ENCODE measurements around the gene PRDM13. TPM values are rescaled to one million over a fixed set of nuclear protein-coding genes. Genes with fewer than 3 reads are reported as not detected.

The PRDM13 gene
- polyA plus RNA-seq, 1 donor (not counting 4 experiments of a cell fraction or from before 2014, with no cell fraction given) = not detected

DNA sequence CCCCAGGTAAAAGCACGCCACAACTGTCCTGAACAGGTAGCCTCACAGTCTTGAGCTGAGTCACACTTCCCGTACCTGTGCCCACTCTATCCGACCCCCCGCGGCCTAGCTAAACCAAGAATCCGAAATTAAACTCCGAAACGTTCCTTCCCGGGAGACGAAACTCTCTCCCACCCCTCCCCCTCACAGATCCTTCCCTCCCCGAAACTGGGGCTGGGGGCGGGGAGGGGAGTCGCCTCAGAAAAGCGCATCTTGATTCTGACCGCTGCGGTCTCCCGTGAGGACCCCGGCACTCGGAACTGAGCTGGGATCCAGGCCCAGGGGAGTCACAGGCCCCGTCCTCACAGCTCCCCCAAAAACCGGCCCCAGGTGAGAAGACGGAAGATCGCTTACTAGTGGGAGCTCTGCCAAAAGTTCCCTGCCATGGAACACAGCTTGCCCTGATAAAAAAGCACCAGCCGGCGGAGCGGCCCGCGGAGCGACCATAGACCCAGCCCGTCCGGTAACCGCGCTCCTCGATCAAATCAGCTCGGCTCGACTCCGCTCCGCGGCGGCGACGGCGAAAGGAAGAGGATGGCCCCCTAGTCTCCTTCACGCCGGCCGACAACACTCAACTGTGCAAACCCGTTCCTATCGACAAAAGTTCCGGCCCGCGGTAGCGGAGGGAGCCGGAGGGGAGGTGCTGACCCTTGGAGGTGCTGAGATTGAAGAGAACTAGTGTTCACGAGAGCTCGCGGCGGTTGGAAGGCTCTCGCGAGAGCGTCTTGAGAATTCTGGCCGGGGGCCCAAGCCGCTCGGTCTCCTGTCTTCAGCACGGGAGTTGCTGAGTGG, 38.3 kb upstream of the PRDM13 start, which contains the start of gene CCNC:
Gene CCNC (minus strand): TSS at position 558 of the 831 bp plus-strand sequence. CDS start 133 bp downstream, at position 425.
- H3K4me3 ChIP-seq (ENCODE audit: control insufficient read depth in 2 of 3, extremely low read depth in 1 of 3, insufficient read depth in 2 of 3, low read depth in 1 of 3, low read length in 3 of 3) = peak within 1 kb of the TSS; percentile 82 to 99 (median 98)
- no peaks in the 10 kb centered on the region for H4K20me1 ChIP-seq (ENCODE audit: control insufficient read depth, extremely low read depth, insufficient read depth, low read length)
- H3K9me1 ChIP-seq (ENCODE audit: control insufficient read depth, extremely low read depth, insufficient read depth, low read length) = no peaks in the 10 kb centered on the region
- H3K27me3 ChIP-seq (ENCODE audit: control insufficient read depth, extremely low read depth, insufficient read depth, low read length) = no peaks in the 10 kb centered on the region
- H3K9ac ChIP-seq (ENCODE audit: control insufficient read depth, extremely low read depth, insufficient read depth, low read length) = peak within 1 kb of the TSS; percentile 95
- peak; percentile 89 for FAIRE-seq
- TF ChIP-seq, protein P1, sequence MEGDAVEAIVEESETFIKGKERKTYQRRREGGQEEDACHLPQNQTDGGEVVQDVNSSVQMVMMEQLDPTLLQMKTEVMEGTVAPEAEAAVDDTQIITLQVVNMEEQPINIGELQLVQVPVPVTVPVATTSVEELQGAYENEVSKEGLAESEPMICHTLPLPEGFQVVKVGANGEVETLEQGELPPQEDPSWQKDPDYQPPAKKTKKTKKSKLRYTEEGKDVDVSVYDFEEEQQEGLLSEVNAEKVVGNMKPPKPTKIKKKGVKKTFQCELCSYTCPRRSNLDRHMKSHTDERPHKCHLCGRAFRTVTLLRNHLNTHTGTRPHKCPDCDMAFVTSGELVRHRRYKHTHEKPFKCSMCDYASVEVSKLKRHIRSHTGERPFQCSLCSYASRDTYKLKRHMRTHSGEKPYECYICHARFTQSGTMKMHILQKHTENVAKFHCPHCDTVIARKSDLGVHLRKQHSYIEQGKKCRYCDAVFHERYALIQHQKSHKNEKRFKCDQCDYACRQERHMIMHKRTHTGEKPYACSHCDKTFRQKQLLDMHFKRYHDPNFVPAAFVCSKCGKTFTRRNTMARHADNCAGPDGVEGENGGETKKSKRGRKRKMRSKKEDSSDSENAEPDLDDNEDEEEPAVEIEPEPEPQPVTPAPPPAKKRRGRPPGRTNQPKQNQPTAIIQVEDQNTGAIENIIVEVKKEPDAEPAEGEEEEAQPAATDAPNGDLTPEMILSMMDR (optimal IDR thresholded peaks at IDR 0.05 in 1 of 3, IDR thresholded peaks at IDR 0.05 in 1 of 3, conservative IDR thresholded peaks at IDR 0.05 in 1 of 3; ENCODE audit: extremely low read depth in 1 of 3, insufficient read depth in 2 of 3, low read length in 3 of 3) = no peak
- TF ChIP-seq EZH2 (IDR thresholded peaks at IDR 0.05; ENCODE audit: low read length) = no peak
- dilution Hi-C loops (cut with MboI; ENCODE audit: extremely low pct_ligation_motif_present, low sequenced_read_pairs) = no loop called here
- no peaks in the 10 kb centered on the region for H3K36me3 ChIP-seq (ENCODE audit: control insufficient read depth in 2 of 2, extremely low read depth in 1 of 2, insufficient read depth in 2 of 2, low read length in 2 of 2)
- H3K4me1 ChIP-seq (ENCODE audit: control insufficient read depth, extremely low read depth, insufficient read depth, low read length) = peaks cover 11% of the 10 kb centered on the region
- H3K4me2 ChIP-seq (ENCODE audit: control insufficient read depth, extremely low read depth, insufficient read depth, low read depth, low read length) = peak within 1 kb of the TSS; percentile 92
- peak within 1 kb of the TSS; percentile 96 for H3K27ac ChIP-seq (ENCODE audit: control insufficient read depth, insufficient read depth, low read length)
- H2AFZ ChIP-seq (ENCODE audit: control insufficient read depth, low read length) = peak within 1 kb of the TSS; percentile 94
- peaks cover 51% of the 10 kb centered on the region for H3K79me2 ChIP-seq (ENCODE audit: control insufficient read depth, insufficient read depth, low read length)
- H3K9me3 ChIP-seq (ENCODE audit: control insufficient read depth, low read depth, low read length) = no peaks in the 10 kb centered on the region
- DNase-seq (ENCODE audit: low read depth, low spot score) = peak; percentile 55

DNA sequence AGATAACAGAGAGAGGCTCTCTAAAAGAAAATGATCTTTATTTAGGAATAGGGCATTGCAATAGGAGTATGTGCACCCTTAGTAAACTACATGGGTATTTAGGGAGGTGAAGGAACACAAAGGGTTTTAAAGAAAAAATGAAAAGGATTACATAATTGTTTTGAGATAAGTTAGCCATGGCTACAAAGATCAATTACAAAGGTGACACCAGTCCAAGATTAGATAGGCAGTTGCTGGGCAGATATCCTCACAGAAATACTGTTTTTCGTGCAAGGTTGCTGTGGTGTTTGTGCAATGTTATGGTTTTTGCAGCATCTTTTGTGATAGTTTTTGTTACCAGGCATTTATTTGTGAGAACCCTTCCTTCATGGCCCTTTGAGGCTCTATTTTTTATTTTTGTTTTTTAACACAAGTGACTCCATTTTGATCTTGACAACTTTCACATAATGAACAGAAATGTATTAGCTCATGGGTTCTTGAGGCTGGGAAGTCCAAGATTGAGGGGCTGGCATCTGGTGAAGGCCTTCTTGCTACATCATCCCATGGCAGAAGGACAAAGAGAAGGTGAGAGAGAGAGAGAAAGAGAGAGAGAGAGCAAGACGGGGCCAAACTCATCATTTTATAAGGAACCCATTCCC, 32.5 kb upstream of the PRDM13 start:
- Histone ChIP-seq H3K27ac (ENCODE audit: control insufficient read depth, insufficient read depth, low read length) (no peak overlapping the region), H3K4me2 (ENCODE audit: control insufficient read depth, extremely low read depth, insufficient read depth, low read depth, low read length) (no peak overlapping the region), H3K9me3 (ENCODE audit: control insufficient read depth, low read depth, low read length) (no peaks in the 10 kb centered on the region), H3K9ac (ENCODE audit: control insufficient read depth, extremely low read depth, insufficient read depth, low read length) (no peak overlapping the region), H3K4me1 (ENCODE audit: control insufficient read depth, extremely low read depth, insufficient read depth, low read length) (no peaks in the 10 kb centered on the region), H3K4me3 (ENCODE audit: control insufficient read depth in 2 of 3, extremely low read depth in 1 of 3, insufficient read depth in 2 of 3, low read depth in 1 of 3, low read length in 3 of 3) (no peak overlapping the region), H3K79me2 (ENCODE audit: control insufficient read depth, insufficient read depth, low read length) (no peaks in the 10 kb centered on the region), H3K9me1 (ENCODE audit: control insufficient read depth, extremely low read depth, insufficient read depth, low read length) (no peaks in the 10 kb centered on the region), H2AFZ (ENCODE audit: control insufficient read depth, low read length) (no peak overlapping the region), H3K27me3 (ENCODE audit: control insufficient read depth, extremely low read depth, insufficient read depth, low read length) (no peaks in the 10 kb centered on the region), H3K36me3 (ENCODE audit: control insufficient read depth in 2 of 2, extremely low read depth in 1 of 2, insufficient read depth in 2 of 2, low read length in 2 of 2) (no peaks in the 10 kb centered on the region), H4K20me1 (ENCODE audit: control insufficient read depth, extremely low read depth, insufficient read depth, low read length) (no peaks in the 10 kb centered on the region)
- dilution Hi-C loops (cut with MboI; ENCODE audit: extremely low pct_ligation_motif_present, low sequenced_read_pairs) = no loop called here
- no peak for FAIRE-seq
- TF ChIP-seq, protein P1 (optimal IDR thresholded peaks at IDR 0.05 in 1 of 3, IDR thresholded peaks at IDR 0.05 in 1 of 3, conservative IDR thresholded peaks at IDR 0.05 in 1 of 3; ENCODE audit: extremely low read depth in 1 of 3, insufficient read depth in 2 of 3, low read length in 3 of 3) = no peak
- TF ChIP-seq EZH2 (IDR thresholded peaks at IDR 0.05; ENCODE audit: low read length) = no peak
- no peak for DNase-seq (ENCODE audit: low read depth, low spot score)
